AG20443 (cell line): ENCODE measurements around the gene GPNMB.

ENCODE experiments used
- DNase-seq: peaks from one replicate; pipeline ENCODE4 v3.0.0; 2012; ENCODE audit warnings: low spot score, mixed read lengths

GPNMB gene

DNA sequence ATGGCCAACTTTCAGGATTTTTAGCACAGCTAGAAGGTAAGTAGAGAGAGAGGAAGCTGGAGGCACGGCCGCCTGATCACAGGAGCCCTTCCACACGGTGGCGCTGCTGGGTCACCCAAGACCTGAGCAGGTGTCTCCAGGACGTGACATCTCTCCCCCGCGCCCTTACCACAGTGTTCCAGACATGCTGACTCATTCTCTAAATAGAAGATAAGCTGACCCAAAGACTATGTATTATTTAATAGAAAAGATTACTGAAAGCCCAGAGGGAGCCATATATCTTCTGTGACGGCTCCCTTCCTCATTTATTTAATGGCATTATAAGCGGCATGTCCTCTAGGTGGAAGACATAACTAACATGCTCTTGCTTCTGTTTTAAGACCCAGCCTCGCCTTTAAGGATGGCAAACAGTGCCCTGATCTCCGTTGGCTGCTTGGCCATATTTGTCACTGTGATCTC lies 26.6 kb downstream of the GPNMB start:
- peak; percentile 71 for DNase-seq

DNA sequence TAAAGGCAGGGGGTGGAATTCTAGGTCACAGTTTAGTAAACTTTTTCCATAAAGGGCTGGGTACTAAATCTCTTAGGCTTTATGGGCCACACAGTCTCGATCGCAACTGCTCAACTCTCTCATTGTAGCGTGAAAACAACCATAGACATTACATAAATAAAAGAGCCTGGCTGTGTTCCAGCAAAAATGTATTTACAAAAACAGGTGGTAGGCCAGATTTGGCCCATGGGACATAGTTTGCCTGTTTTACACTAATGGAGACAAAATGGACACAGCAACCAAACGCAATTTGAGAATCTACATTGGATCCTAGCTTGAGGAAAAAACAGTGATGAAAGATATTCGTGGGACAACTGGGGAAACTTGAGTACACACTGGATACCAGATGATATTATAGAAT lies 29.3 kb downstream of the GPNMB start:
- no peak for DNase-seq

DNA sequence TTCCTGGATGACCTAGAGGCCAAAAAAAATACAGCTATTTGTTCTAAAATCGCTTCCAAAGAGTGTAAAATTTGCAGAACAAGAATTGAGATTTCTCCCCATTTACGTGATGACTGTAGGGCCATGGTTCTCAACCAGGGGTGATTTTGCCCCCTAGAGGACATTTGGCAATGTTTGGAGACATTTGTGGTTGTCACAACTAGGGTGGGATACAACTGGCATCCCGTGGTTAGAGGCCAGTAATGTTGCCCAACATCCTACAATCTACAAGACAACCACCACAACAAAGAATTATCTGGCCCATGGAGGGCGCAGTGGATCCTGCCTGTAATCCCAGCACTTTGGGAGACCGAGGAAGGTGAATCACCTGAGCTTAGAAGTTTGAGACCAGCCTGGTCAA lies 29.8 kb downstream of the GPNMB start:
- DNase-seq: no peak

DNA sequence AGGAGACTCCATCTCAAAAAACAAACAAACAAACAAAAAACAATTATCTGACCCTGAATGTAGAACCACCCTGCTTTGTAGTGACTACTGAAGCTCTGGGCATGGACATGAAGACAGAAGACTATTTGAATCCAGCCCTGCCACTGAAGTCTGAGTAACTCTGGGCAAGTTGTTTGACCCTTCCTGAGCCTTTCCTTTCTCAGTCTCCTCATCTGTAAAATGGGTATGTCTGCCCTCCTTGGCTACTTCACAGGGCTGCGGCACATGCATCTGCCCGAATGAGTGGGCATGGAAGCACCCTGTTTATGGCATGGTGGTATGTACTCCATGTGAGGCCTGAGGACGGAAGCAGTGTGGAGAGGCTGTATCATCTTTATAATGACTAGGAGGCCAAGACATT lies 30.4 kb downstream of the GPNMB start:
- DNase-seq: no peak

DNA sequence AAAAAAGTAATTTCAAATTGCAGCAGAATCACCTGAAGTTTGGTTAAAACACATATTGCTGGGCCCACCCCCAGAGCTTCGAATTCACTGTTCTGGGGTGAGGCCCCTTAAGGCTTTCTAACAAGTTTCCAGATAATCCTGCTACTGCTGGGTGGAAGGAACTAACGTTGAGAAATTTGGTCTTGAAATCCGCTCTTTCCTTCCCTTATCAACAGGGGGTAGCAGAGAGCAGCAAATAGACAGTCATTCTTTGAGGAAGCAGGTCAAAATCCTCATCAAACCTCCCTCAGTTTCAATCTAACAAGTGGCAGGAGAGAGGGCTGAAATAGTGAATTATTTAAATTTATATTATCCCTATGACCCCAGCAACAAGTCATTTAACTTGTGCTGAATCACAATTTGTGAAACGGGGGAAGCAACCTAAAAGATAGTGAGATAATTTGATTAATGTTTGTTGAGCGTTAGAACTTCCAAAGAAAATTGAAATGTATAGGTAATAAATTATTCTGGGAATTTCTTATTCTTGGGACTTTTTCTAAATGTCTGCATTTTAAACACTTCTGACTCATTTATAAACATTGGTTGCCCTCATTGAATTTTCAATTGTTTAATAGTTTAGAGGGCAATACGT lies 30.9 kb downstream of the GPNMB start:
- peak; percentile 68 for DNase-seq

DNA sequence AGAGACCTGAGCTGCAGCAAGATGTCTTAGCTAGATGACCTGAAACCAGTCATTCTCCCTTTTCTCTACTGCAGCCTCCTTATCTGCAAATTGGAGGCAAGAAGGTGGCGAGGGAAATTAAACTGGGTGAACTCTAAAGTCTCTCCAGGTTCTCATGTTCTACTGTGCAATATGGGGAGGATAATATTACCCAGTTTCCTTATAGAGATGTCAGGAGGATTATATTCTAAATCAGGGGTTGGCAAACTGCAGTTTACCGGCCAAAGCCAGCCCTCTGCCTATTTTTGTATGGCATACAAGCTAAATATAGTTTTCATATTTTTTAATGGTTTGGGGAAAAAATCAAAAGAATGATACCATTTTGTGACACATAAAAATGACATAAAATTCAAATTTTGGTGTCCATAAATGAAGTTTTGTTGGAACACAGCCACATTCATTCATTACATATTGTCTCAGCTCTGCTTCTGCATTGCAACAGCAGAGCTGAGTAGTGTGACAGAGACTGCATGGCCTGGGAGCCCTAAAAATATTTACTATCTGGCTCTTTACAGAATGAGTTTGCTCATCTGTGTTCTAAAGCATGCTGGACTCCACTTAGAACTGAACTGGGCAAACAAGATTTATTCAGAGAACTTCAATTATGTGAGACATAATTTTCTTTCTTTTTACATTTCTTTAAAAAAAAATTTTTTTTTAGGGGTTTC lies 33.4 kb downstream of the GPNMB start:
- no peak for DNase-seq

DNA sequence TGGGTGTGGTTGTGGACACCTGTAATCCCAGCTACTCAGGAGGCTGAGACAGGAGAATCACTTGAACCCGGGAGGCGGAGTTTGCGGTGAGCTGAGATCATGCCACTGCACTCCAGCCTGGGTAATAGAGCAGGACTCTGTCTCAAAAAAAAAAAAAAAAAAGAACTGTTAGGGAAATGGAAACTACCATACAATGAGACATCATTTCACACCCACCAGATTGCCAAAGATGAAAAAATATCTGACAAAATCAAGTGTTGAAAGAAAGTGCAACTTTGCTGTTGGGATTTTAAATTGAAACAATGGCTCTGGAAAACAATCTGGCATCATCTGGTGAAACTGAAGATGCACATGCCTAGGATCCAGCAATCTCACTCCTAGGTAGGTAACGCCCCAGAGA lies 36.5 kb downstream of the GPNMB start:
- no peak for DNase-seq

DNA sequence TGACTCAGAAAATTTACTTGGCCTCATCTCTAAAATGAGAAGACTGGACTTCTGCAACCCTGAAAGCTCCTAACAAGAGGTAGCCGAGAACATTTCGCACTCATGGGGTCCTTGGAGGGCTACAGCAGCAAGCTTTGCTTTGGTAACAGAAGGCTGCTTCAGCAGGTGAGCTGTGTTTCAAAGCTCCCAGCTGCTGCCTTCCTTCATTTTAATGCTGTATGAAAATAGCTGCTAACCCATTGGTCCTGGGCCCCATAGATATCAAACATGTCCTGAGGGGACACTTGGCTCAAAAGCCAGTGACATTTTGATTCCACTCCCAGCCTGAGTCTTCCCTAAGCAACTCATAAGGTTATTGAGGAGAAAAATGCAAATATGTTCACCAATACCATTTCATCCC lies 38.3 kb downstream of the GPNMB start:
- DNase-seq: no peak

DNA sequence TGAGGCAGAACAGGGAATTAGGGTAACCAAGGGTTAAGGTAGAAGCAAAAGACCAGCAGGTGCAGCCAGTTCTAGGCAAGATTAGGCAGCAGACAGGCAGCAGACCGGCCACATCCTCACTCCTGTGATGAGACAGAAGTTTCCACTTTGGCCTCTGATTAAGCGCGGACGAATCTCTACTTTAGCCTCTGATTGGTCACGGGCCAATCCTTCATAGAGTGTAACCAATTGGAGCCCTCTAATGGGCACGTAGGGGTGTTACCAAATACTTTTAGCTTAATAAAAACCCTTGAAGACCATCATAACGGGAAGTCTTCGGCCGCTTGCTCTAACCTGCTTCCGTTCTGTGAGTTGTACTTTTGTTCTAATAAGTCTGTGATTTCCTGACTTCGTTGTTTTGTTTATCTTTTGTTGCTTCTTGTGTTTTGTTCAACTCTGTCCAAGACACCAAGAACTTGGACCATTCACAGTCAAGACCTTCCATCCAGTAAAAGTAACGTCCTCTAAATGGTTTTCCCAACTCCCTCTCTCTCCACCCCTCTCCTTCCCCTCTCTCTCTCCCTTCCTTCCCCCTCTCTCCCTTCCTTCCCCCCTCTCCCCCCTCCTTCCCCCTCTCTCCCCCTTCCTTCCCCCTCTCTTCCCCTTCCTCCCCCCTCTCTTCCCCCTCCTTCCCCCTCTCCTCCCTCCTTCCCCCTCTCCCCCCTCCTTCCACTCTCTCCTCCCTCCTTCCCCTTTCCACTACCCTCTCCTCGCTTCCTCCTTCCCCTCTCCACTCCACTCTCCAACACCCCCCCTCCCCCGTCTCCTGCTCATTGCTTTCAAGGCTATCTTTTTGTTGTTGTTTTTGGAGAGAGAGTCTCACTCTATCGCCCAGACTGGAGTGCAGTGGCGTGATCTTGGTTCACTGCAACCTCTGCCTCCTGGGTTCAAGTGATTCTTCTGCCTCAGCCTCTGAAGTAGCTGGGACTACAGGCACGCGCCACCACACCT lies 39.4 kb downstream of the GPNMB start:
- DNase-seq: no peak

DNA sequence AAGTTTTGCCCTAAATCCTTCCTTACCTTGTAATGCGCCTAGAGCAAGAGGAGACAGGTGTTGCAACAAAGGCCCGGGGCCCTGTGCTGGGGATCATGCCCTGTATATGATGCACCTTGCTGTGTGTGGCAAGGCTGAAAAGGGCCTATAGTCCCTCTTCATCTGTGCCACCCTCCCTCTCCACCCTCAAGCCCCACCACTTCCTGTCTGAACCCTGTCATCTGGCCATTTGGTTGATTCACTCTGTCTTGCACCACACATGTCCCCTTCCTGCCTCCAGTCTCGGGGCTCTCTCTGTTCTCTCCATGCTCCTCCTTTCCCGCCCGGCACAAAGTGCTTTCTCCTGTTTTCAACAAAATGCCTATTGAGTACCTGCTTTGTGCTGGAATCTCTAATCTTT lies 41.0 kb downstream of the GPNMB start:
- DNase-seq: no peak

DNA sequence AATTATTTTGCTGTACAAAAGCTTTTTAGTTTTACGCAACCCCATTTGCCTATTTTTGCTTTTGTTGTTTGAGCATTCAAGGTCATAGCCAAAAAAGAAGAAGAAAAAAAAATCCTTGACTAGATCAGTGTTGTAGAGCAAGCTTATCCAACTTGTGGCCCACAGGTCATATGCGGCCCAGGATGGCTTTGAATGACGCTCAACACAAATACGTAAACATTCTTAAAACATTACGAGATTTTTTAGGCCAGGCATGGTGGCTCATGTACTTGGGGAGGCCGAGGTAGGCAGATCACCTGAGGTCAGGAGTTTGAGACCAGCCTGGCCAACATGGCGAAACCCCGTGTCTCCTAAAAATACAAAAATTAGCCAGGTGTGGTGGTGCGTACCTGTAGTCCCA lies 44.4 kb downstream of the GPNMB start:
- no peak for DNase-seq

DNA sequence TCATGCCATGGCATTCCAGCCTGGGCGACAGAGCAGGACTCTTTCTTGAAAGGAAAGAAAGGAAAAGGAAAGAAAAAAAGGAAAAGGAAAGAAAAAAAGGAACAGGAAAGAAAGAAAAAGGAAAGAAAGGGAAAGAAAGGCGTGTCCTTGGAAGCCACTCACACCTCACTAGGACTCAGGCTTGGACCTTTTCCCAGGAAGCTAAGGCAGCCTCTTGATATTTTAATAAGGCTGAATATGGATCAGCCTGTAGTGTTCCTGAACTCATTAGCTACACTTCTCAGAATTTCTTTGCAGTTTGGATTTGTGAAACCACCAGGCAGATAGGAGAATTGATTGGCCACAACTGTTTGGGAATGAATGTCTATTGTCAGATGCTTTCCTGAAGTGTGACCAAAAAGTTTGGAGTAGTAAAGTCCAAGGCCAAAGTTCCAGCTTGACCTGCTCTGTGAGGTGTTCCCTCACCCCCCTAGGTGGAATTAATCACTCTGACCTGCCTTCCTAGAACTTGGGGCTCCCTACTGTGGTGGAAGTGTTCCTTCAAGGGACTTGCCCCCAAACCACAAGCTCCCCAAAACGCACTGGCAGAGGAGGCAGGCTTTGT lies 45.5 kb downstream of the GPNMB start:
- no peak for DNase-seq

DNA sequence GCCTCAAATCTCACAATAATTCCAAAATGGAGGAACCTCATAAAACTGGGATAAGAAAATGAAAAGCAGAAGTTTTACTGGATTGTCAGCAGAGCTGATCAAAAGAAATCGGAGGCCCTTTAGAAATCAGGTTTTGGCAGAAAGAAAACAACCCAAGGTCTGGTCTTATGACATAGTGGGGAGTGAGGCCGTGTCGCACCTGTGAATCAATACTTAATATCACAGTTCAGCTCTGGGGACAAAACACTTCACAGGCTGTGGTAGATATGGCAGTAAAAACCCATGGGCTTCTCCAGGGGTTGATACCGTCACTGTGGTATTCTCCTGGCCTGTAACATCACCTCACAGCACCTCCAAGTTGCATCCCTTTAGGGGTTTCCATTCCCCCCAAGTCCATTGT lies 46.0 kb downstream of the GPNMB start:
- DNase-seq: no peak

DNA sequence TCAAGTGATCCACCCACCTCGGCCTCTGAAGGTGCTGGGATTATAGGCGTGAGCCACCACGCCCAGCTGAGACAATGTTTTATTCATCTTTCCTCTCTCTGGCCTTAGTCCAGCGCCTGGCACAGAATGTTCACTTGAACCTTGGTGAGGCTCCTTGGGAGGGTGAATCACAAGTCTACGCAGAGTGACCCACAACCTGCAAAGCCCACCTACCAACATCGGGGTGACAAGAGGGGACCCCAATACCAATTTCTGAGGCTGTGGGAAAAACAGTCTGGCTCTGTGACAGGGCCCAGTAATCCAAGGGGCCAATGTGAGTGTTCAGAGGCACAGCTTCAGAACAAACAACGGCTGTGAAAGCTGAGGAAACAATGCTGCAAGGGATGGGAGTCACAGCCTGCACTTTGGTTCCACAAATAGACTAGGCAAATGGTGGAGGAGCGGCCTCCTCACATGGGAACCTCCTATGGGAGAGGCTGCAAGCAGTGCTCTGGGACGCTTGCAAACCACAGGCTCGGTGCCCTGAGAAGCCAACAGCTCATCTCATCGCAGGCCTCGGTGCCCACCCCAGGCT lies 47.0 kb downstream of the GPNMB start:
- DNase-seq: no peak

DNA sequence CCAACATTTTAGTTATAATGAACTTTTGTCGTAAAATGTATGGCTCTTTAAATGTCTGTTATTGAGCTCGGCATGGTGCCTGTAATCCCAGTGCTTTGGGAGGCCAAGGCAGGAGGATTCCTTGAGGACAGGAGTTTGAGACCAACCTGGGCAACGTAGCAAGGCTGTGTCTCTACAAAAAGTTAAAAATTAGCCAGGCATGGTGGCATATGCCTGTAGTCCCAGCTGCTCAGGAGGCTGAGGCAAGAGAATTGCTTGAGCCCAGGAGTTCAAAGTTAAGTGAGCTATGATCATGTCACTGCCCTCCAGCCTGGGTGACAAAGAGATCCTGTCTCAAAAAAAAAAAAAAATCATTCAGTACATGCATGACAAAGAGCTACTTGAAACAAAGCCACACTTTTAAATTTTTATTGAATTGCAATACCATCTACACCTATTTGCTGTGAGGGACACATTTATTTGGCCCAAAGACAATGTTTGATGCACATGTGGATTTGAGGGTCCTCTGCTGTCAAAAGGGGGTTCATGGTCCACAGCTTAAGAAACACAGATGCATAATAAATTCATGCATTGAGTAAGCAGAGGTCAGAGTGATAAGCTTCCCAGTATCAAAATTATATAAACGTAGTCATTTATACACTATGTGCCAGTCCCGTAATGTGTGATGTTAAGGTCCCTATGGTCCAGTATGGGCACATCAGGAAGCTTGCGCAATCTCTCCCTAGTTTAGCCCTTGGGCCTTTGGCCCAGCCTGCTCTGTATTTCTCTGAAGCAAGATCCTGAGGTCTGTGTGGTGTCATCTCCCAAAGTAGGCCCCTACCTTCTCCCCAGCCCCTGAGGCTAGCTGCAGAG lies 48.2 kb downstream of the GPNMB start:
- no peak for DNase-seq

DNA sequence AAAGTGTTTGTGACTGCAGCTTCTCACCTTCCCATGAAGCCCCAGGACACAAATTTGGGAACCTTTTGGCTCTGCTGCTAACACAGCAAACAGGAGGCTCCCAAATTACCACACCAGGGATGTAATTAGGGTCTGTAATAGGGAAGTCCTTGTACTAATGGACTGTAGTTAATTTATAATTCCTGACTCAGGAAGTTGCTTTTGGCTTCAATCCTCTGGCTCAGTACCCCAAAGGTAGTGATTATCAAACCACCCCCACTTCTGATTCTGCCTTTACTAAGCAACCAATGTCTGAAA lies 48.8 kb downstream of the GPNMB start:
- DNase-seq: no peak

DNA sequence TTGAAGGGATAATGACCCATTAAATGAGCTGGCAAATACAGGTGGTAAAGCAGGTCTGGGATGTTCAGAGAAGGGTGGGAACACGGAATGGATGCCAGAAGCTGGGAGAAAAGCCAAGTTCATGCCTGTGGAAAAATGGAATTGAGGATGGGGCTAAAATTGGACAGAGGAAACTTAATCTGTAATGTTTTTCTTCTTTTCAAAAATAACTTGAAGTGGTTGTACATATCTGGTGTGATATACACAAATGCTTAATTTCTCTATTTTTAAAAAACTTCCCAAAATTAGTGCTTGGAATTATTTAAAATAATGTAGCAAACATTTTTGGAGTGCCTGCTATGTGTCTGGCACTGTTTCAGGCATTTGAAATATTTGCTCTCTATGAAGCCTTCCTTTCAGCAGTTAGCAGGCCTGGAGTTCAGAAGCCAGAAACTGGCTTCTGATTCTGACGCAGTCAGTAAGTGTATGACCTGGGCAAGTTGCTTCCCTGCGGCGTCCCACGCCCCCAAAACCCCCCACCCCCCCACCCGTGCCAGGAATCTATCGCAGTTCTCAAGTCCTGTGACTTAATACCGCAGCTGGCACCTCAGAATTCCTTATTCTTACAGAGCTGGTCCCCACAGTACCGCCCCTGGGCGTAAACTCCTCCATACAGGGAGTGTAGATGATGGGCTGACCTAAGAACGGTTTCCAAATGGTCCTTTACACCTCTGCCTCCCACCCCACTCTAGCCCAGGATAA lies 51.7 kb downstream of the GPNMB start:
- peak; percentile 43 for DNase-seq

DNA sequence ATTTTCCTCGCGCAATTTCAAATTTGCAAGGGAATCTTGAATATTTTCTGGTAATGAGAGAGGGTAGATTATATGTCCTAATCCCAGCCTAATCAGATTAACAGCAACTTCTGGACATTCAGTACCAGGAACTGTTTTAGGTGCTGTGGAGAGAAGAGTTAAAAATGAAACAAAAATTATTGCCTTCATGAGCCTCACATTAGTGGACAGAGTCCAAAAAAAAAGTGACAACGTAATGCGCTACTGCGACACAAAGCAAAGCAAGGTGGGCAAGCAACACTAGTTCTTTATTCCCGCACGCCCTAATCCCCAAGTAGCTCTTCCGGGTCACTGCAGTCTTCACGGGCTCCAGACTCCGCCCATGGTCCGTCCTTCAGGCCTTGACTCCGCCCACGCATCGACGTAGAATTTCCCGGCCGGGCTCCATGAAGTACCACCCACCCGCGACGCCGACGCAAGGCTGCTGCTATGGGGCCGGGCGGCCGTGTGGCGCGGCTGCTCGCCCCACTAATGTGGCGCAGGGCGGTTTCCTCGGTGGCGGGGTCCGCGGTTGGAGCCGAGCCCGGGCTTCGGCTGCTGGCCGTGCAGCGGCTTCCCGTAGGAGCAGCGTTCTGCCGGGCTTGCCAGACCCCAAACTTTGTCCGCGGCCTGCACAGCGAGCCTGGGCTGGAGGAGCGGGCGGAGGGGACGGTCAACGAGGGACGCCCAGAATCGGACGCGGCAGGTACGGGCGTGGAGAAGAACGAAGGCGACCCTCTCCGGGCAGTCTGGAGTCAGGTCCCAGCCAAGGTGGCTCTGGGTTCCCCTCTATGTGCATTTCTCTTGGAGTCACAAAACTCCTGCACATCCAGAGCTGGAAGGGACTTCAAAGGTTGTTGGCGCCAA lies 52.6 kb downstream of the GPNMB start, which contains the start of gene MALSU1:
TSS of gene MALSU1 (plus strand) at position 455 of the 885 bp plus-strand sequence. CDS start at position 469, 14 bp downstream.
- peak; percentile 98 for DNase-seq

DNA sequence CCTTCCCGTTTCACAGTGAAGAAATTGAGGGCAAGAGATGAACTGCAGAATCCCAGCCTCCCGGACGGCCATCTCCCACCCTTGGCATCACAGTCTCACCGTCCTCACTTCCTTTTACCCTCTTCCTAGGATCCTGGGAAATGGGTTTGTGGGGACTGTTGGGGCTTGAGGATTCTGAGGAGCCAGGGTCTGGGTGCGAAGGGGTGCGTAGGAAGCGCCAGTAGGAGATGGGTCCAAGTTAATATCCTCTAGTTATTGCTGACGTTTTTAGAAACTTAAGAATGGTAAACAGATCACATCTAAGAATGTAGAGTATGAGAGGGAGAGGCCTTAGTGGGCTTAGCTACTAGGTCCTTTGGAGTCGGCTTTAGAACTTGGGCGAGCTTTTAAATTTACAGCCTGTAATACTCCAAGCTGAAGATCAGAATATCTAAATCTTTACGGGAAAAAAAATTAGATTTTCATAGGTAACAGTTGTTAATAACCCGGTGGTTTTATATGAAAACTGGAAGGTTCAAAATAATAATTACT lies 53.3 kb downstream of the GPNMB start:
- DNase-seq: peak; percentile 34
